H9 (cell line): ENCODE measurements around the gene OSM. TPM values are rescaled to one million over a fixed set of nuclear protein-coding genes. Genes with fewer than 3 reads are reported as not detected.
A peak's percentile ranks its signal among the peaks of the same experiment; 100 is the strongest.

Experiments
- DNase-seq: peaks from one replicate; pipeline ENCODE4 v3.0.0-alpha.2; 2017
- H2AFZ ChIP-seq: one replicate; pipeline ENCODE4 v1.6.1; 2013; ENCODE audit warnings: mild to moderate bottlenecking, low read length, control low read depth, moderate library complexity
- H2AK5ac ChIP-seq: 2 replicates; pipeline ENCODE4 v1.6.1; 2013; ENCODE audit warnings: low read length, control low read depth, mixed read lengths; ENCODE audit not compliant: insufficient read length
- H2BK120ac ChIP-seq: one replicate; pipeline ENCODE4 v1.6.1; 2013; ENCODE audit warnings: low read depth, mild to moderate bottlenecking, low read length, control low read depth, inconsistent platforms; ENCODE audit not compliant: poor library complexity, severe bottlenecking
- H2BK12ac ChIP-seq: 2 replicates; pipeline ENCODE4 v1.6.1; 2013; ENCODE audit warnings: low read length, control low read depth, mixed read lengths, low read depth; ENCODE audit not compliant: insufficient read length
- H2BK15ac ChIP-seq: 2 replicates; pipeline ENCODE4 v1.6.1; 2013; ENCODE audit warnings: low read depth, low read length, control low read depth
- H2BK20ac ChIP-seq: one replicate; pipeline ENCODE4 v1.6.1; 2013; ENCODE audit warnings: low read depth, mild to moderate bottlenecking, low read length, control low read depth, inconsistent platforms; ENCODE audit not compliant: poor library complexity, severe bottlenecking
- H2BK5ac ChIP-seq: 2 replicates; pipeline ENCODE4 v1.6.1; 2013; ENCODE audit warnings: low read length, control low read depth, mixed read lengths; ENCODE audit not compliant: insufficient read length
- H3K14ac ChIP-seq: 2 replicates; pipeline ENCODE4 v1.6.1; 2013; ENCODE audit warnings: low read length, control low read depth; ENCODE audit not compliant: insufficient read depth
- H3K18ac ChIP-seq: 2 replicates; pipeline ENCODE4 v1.6.1; 2013; ENCODE audit warnings: low read depth, mild to moderate bottlenecking, mixed read lengths, low read length, control low read depth; ENCODE audit not compliant: insufficient read length
- H3K23ac ChIP-seq: 2 replicates; pipeline ENCODE4 v1.6.1; 2013; ENCODE audit warnings: low read length, control low read depth, mixed read lengths, low read depth; ENCODE audit not compliant: insufficient read length
- H3K23me2 ChIP-seq: 2 replicates; pipeline ENCODE4 v1.6.1; 2013; ENCODE audit warnings: low read depth, mild to moderate bottlenecking, mixed read lengths, low read length, control low read depth; ENCODE audit not compliant: insufficient read length, poor library complexity, severe bottlenecking
- H3K27ac ChIP-seq: 2 replicates; pipeline ENCODE4 v1.5.1; 2013; ENCODE audit warnings: low read length, control low read depth, mixed read lengths, low read depth; ENCODE audit not compliant: insufficient read length
- H3K27me3 ChIP-seq: 2 replicates; pipeline ENCODE4 v1.6.1; 2013; ENCODE audit warnings: low read length, control low read depth, inconsistent platforms; ENCODE audit not compliant: insufficient read depth
- H3K4ac ChIP-seq: 2 replicates; pipeline ENCODE4 v1.6.1; 2013; ENCODE audit warnings: low read depth, mild to moderate bottlenecking, control low read depth, inconsistent platforms, low read length, moderate library complexity
- H3K4me1 ChIP-seq: 2 replicates; pipeline ENCODE4 v1.6.1; 2013; ENCODE audit warnings: low read length, control low read depth, inconsistent platforms; ENCODE audit not compliant: insufficient read depth
- H3K4me2 ChIP-seq: 2 replicates; pipeline ENCODE4 v1.6.1; 2013; ENCODE audit warnings: low read length, control low read depth, mixed read lengths; ENCODE audit not compliant: insufficient read length, insufficient read depth
- H3K56ac ChIP-seq: 2 replicates; pipeline ENCODE4 v1.6.1; 2013; ENCODE audit warnings: low read depth, mild to moderate bottlenecking, mixed read lengths, low read length, control low read depth; ENCODE audit not compliant: insufficient read length
- H3K79me1 ChIP-seq: 2 replicates; pipeline ENCODE4 v1.6.1; 2013; ENCODE audit warnings: low read depth, mild to moderate bottlenecking, moderate library complexity, low read length, control low read depth, inconsistent platforms; ENCODE audit not compliant: insufficient read depth, poor library complexity, severe bottlenecking
- H3K79me2 ChIP-seq: 2 replicates; pipeline ENCODE4 v1.6.1; 2013; ENCODE audit warnings: low read length, control low read depth, inconsistent platforms; ENCODE audit not compliant: insufficient read depth
- H3K9ac ChIP-seq: 2 replicates; pipeline ENCODE4 v1.6.1; 2013; ENCODE audit warnings: low read length, control low read depth, mixed read lengths; ENCODE audit not compliant: insufficient read length; ENCODE audit errors: extremely low read depth
- H3K9me3 ChIP-seq: one replicate; pipeline ENCODE4 v1.6.1; 2013; ENCODE audit warnings: low read depth, low read length, inconsistent platforms; ENCODE audit not compliant: control insufficient read depth
- H3T11ph ChIP-seq: one replicate; pipeline ENCODE4 v1.6.1; 2013; ENCODE audit warnings: mild to moderate bottlenecking, low read length, control low read depth, inconsistent platforms
- H4K20me1 ChIP-seq: one replicate; pipeline ENCODE4 v1.6.1; 2013; ENCODE audit not compliant: control insufficient read depth, insufficient read length, insufficient read depth
- H4K5ac ChIP-seq: 2 replicates; pipeline ENCODE4 v1.6.1; 2013; ENCODE audit warnings: low read depth, mild to moderate bottlenecking, mixed read lengths, low read length, control low read depth; ENCODE audit not compliant: insufficient read length
- H4K8ac ChIP-seq: replicated peaks from 2 replicates; pipeline ENCODE4 v1.6.1; 2013; ENCODE audit warnings: low read length, control low read depth, mixed read lengths, low read depth; ENCODE audit not compliant: insufficient read length
- H4K91ac ChIP-seq: 2 replicates; pipeline ENCODE4 v1.6.1; 2013; ENCODE audit warnings: low read depth, mild to moderate bottlenecking, moderate library complexity, mixed read lengths, low read length, control low read depth; ENCODE audit not compliant: insufficient read length
- H3K27ac Mint-ChIP-seq, 3 experiments: 2 replicates in 2 of 3; 3 replicates in 1 of 3; pipeline ENCODE4 v1.8.0; 2020 to 2021; ENCODE audit warnings: mixed read lengths in 3 of 3, mild to moderate bottlenecking in 1 of 3, moderate library complexity in 1 of 3
- H3K27me3 Mint-ChIP-seq: 2 replicates; pipeline ENCODE4 v1.8.0; 2021; ENCODE audit warnings: low read depth, mild to moderate bottlenecking, moderate library complexity, mixed read lengths
- H3K36me3 Mint-ChIP-seq, 3 experiments: 2 replicates in 2 of 3; 3 replicates in 1 of 3; pipeline ENCODE4 v1.8.0; 2020 to 2021; ENCODE audit warnings: low read depth in 3 of 3, mixed read lengths in 3 of 3; ENCODE audit not compliant: insufficient read depth in 1 of 3
- H3K4me1 Mint-ChIP-seq, 2 experiments: 2 replicates each; pipeline ENCODE4 v1.8.0; 2020; ENCODE audit warnings: mixed read lengths in 2 of 2
- H3K4me3 Mint-ChIP-seq, 2 experiments: 2 replicates in 1 of 2; 3 replicates in 1 of 2; pipeline ENCODE4 v1.8.0; 2020 to 2021; ENCODE audit warnings: mild to moderate bottlenecking in 2 of 2, mixed read lengths in 2 of 2, moderate library complexity in 1 of 2
- H3K9me3 Mint-ChIP-seq, 2 experiments: 2 replicates in 1 of 2; 3 replicates in 1 of 2; pipeline ENCODE4 v1.8.0; 2020; ENCODE audit warnings: mild to moderate bottlenecking in 2 of 2, mixed read lengths in 2 of 2, moderate library complexity in 1 of 2
- WGBS: extraction: QIAGEN DNeasy Blood & Tissue Kit; methylation state at CpG from one replicate; pipeline ENCODE4 v1.1.7; 2013; ENCODE audit warnings: missing lambda C conversion rate, low lambda C conversion rate, mixed read lengths; ENCODE audit not compliant: insufficient read length; ENCODE audit errors: extremely low coverage; 5-methylcytosine and 5-hydroxymethylcytosine counted together
- total RNA-seq: library from RNA; stranded (reverse); gene quantifications from 2 replicates; pipeline ENCODE4 v1.2.1, GENCODE V29; 2021
- TF ChIP-seq, protein P1 (sequence below): fragments of 200-600 bp; sonication (generic); conservative IDR thresholded peaks from 3 replicates; pipeline ENCODE4 v1.8.0; 2021; ENCODE audit warnings: antibody characterized with exemption, mild to moderate bottlenecking

The OSM gene
- total RNA-seq, 1 experiment from 2014 or later = not detected

DNA sequence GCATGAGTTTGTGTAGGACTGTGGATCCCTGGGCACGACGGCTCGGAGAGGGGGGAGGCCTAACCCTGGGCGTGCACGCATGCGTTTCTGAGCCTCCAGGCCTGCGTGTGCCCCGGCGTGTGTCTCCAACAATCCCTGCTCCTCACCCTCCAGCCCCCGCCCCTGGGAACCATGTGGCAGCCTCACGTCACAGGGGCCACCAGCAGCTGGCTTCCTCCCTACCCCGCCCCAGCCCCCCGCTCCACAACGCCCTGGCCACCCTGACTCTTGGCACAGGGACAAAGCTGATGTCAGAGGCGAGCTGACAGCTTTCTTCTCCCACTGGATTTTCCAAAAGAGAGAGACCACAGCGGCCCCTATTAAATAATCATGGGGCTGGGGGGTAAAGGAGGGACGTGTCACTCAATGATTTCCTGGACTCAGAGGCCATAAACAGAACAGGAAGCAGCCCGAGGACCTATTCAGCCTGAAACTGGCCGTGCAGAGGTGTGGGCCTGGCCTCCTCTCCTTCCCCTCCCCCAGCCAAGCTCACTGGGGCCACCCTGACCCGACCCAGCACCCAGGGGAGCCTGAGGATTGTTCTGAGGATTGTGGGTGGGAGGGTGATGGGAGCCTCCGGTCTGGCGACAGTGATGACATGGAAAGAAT, 13.3 kb downstream of the OSM start:
- H3K23ac ChIP-seq = no peak overlapping the region
- H3K9ac ChIP-seq = no peak overlapping the region
- no peaks in the 10 kb centered on the region for H3K79me1 ChIP-seq
- no peaks in the 10 kb centered on the region for H3K9me3 ChIP-seq
- no peak overlapping the region for H4K91ac ChIP-seq
- Mint-ChIP-seq H3K27me3 (peaks cover 7% of the 10 kb centered on the region), H3K27ac (peak overlapping the region in 1 of 3 experiments; percentile 2; a peak in 1 of 7 replicates), H3K9me3 (no peaks in the 10 kb centered on the region; a peak in 1 of 5 replicates), H3K36me3 (no peaks in the 10 kb centered on the region), H3K4me1 (peaks cover 21 to 33% of the 10 kb centered on the region in 2 experiments), H3K4me3 (no peak overlapping the region; a peak in 1 of 5 replicates)
- H3K27ac ChIP-seq = no peak overlapping the region
- no peak overlapping the region for H3K4me2 ChIP-seq
- no peak overlapping the region for H2BK120ac ChIP-seq
- TF ChIP-seq, protein P1, sequence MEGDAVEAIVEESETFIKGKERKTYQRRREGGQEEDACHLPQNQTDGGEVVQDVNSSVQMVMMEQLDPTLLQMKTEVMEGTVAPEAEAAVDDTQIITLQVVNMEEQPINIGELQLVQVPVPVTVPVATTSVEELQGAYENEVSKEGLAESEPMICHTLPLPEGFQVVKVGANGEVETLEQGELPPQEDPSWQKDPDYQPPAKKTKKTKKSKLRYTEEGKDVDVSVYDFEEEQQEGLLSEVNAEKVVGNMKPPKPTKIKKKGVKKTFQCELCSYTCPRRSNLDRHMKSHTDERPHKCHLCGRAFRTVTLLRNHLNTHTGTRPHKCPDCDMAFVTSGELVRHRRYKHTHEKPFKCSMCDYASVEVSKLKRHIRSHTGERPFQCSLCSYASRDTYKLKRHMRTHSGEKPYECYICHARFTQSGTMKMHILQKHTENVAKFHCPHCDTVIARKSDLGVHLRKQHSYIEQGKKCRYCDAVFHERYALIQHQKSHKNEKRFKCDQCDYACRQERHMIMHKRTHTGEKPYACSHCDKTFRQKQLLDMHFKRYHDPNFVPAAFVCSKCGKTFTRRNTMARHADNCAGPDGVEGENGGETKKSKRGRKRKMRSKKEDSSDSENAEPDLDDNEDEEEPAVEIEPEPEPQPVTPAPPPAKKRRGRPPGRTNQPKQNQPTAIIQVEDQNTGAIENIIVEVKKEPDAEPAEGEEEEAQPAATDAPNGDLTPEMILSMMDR = no peak
- H3K23me2 ChIP-seq = no peaks in the 10 kb centered on the region
- DNase-seq = no peak
- H3K4ac ChIP-seq = no peak overlapping the region
- H3K79me2 ChIP-seq = no peaks in the 10 kb centered on the region
- H2BK15ac ChIP-seq = no peak overlapping the region
- H3K14ac ChIP-seq = no peak overlapping the region; the same call in 1 of the 2 replicates
- no CpG with 5 or more reads among the region's 22 CpGs for WGBS
- H3K4me1 ChIP-seq = peaks cover 3% of the 10 kb centered on the region; the same call in 1 of the 2 replicates
- H4K20me1 ChIP-seq = no peaks in the 10 kb centered on the region
- H3K18ac ChIP-seq = no peak overlapping the region
- no peak overlapping the region for H4K5ac ChIP-seq
- no peak overlapping the region for H2BK20ac ChIP-seq
- no peaks in the 10 kb centered on the region for H3K27me3 ChIP-seq
- no peak overlapping the region for H2AK5ac ChIP-seq
- H3K56ac ChIP-seq = no peak overlapping the region
- no peak overlapping the region for H2AFZ ChIP-seq
- H2BK12ac ChIP-seq = no peak overlapping the region
- H3T11ph ChIP-seq = no peak overlapping the region
- H4K8ac ChIP-seq = no peak overlapping the region
- no peak overlapping the region for H2BK5ac ChIP-seq
